RWPE2 (cell line): ENCODE data around the gene VWF.

Source experiments
- ATAC-seq: fragments of 200-7000 bp; cut with Tn5 transposase; 3 replicates; pipeline ENCODE4 v1.9.1; 2021; ENCODE audit warnings: low read depth
- DNase-seq: peaks from one replicate; pipeline ENCODE4 v3.0.0-alpha.2; 2020; ENCODE audit warnings: low spot score
- H3K27ac ChIP-seq: fragments of 450-650 bp; 2 replicates; pipeline ENCODE4 v1.5.1; 2017; ENCODE audit warnings: mild to moderate bottlenecking; ENCODE audit not compliant: poor library complexity, severe bottlenecking
- H3K27me3 ChIP-seq: fragments of 250-450 bp; sonication (Bioruptor Pico); 2 replicates; pipeline ENCODE4 v1.5.1; 2021; ENCODE audit warnings: mild to moderate bottlenecking, moderate library complexity; ENCODE audit not compliant: insufficient read depth, poor library complexity, severe bottlenecking
- H3K36me3 ChIP-seq: fragments of 250-450 bp; sonication (Bioruptor Pico); 2 replicates; pipeline ENCODE4 v1.5.1; 2020; ENCODE audit warnings: low read depth, mild to moderate bottlenecking, moderate library complexity
- H3K4me1 ChIP-seq: fragments of 250-450 bp; sonication (Bioruptor Pico); 2 replicates; pipeline ENCODE4 v1.5.1; 2021; ENCODE audit warnings: mild to moderate bottlenecking, moderate library complexity; ENCODE audit not compliant: insufficient read depth, poor library complexity, severe bottlenecking
- H3K4me3 ChIP-seq: fragments of 250-450 bp; sonication (Bioruptor Pico); 2 replicates; pipeline ENCODE4 v1.5.1; 2021; ENCODE audit warnings: mild to moderate bottlenecking, moderate library complexity; ENCODE audit not compliant: severe bottlenecking
- H3K9me3 ChIP-seq: fragments of 250-450 bp; sonication (Bioruptor Pico); 2 replicates; pipeline ENCODE4 v1.5.1; 2021; ENCODE audit warnings: mild to moderate bottlenecking, moderate library complexity; ENCODE audit not compliant: severe bottlenecking
- TF ChIP-seq, protein P1 (sequence below): fragments of 450-650 bp; IDR thresholded peaks from one replicate; pipeline ENCODE4 v1.5.1; 2017; ENCODE audit warnings: mild to moderate bottlenecking, moderate library complexity; ENCODE audit not compliant: poor library complexity, severe bottlenecking

VWF gene

DNA sequence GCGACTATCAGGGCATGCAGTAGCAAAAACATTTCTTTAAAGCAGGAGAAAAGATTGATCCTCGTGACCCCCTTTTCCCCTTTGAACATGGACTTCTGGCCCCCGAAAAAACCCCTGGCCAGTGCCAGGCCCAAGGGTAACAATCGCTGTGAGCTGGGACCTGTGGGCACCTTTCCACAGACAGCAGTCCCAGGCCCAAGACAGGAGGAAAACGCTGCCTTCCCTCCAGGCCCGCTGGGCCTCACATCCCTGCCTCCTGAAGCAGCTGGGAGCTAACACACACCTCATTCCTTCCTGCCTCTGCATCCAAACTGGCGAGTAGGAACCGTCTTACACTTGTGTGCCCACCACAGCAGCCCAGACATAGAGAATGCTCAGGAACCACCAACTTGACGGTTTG lies 1.2 kb downstream of the VWF start:
- DNase-seq = no peak
- no peaks in the 10 kb centered on the region for H3K27me3 ChIP-seq
- no peak overlapping the region for H3K27ac ChIP-seq
- no peaks in the 10 kb centered on the region for H3K36me3 ChIP-seq
- TF ChIP-seq, protein P1, sequence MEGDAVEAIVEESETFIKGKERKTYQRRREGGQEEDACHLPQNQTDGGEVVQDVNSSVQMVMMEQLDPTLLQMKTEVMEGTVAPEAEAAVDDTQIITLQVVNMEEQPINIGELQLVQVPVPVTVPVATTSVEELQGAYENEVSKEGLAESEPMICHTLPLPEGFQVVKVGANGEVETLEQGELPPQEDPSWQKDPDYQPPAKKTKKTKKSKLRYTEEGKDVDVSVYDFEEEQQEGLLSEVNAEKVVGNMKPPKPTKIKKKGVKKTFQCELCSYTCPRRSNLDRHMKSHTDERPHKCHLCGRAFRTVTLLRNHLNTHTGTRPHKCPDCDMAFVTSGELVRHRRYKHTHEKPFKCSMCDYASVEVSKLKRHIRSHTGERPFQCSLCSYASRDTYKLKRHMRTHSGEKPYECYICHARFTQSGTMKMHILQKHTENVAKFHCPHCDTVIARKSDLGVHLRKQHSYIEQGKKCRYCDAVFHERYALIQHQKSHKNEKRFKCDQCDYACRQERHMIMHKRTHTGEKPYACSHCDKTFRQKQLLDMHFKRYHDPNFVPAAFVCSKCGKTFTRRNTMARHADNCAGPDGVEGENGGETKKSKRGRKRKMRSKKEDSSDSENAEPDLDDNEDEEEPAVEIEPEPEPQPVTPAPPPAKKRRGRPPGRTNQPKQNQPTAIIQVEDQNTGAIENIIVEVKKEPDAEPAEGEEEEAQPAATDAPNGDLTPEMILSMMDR = no peak
- H3K4me1 ChIP-seq = peaks cover 7% of the 10 kb centered on the region
- H3K9me3 ChIP-seq = no peaks in the 10 kb centered on the region
- no peak for ATAC-seq
- no peak overlapping the region for H3K4me3 ChIP-seq

DNA sequence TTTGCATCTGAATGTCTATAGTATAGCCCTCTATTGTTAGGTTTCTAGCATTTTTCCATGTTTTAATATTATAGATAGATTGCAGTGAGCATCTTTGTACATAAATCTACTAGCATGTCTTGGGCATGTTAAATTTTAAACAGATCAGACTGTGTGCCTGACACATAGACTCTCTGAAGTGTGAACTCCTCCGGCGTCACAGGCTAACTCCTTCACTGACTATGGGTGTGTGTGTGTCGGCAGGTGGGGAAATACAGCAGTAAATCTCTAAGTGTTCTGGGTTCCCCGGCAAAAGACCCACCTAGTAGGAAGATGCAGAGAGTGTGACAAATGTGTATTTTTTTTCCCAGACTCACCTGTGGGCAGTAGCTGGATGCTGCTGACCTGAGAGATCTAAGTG lies 2.3 kb downstream of the VWF start:
- DNase-seq = no peak
- Histone ChIP-seq H3K4me3 (no peak overlapping the region), H3K27ac (no peak overlapping the region), H3K4me1 (peaks cover 7% of the 10 kb centered on the region), H3K27me3 (no peaks in the 10 kb centered on the region), H3K36me3 (no peaks in the 10 kb centered on the region), H3K9me3 (no peaks in the 10 kb centered on the region)
- TF ChIP-seq, protein P1 = no peak
- ATAC-seq = no peak

DNA sequence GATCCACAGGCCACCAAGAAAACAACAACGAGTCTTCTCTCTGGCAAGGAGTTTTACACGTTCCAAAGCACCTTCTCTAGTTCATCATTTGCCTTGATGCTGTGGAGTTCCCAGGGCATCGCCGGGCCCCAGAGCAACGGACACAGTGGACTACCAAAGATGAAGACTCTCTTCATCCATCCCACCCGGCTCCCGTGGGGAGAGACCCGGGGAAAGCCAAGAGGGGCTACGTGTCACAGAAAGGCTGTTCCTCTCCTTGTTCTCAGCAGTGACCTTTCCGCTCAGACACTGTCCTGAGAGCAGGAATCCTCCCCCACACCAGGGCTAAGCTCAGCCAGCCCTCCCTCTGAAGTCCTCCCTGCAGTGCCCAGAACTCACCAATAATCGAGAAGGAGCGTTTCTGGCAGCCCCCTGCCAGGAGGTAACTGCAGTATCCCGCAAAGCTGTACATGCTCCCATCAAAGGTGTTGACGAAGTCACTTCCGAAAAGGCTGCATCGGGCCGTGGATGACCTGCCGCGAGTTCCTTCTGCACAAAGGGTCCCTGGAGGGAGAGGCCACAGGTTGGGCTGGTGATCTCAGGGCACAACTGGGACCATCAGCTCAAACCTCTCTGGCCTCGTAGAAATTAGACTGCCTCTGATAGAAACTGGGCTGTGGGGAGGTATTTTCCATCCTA lies 3.5 kb downstream of the VWF start:
- Histone ChIP-seq H3K4me3 (no peak overlapping the region), H3K9me3 (no peaks in the 10 kb centered on the region), H3K4me1 (peaks cover 16% of the 10 kb centered on the region), H3K36me3 (no peaks in the 10 kb centered on the region), H3K27me3 (no peaks in the 10 kb centered on the region), H3K27ac (no peak overlapping the region)
- no peak for DNase-seq
- ATAC-seq = no peak
- TF ChIP-seq, protein P1 = no peak

DNA sequence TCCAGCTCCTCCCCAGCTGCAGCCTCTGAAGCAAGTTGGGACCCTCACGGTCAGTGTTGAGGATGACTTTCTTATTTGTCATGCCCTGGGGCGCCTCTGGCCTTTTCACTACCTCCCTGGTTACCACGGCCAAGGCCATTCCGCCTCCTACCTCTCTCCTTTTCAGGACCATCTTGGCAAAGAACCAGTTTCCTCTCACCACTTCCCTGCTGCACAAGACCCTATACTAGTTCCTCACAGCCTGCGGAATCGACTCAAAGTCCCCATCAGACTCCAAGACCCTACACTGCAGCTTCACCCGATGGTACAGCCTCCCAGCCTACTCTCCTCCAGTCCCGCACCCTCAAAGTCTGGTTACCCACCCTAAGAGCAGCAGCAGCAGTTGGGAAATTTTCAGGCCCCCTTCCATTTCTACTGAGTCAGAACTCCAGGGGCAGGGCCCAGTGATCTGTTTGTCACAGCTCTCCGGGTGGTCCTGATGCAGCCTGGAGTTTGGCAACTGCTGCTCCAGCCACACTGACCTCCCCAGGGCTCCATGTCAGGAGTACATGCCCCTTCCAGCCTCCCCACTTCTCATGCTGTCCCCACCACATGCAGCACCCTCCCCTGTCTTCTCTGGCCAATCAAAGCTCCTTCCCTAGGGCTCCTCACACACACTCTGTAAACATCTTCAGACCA lies 5.4 kb downstream of the VWF start:
- DNase-seq (no peak), ATAC-seq (no peak)
- Histone ChIP-seq H3K36me3 (no peaks in the 10 kb centered on the region), H3K4me1 (peaks cover 9% of the 10 kb centered on the region), H3K27ac (no peak overlapping the region), H3K27me3 (no peaks in the 10 kb centered on the region), H3K4me3 (no peak overlapping the region), H3K9me3 (no peaks in the 10 kb centered on the region)
- TF ChIP-seq, protein P1 = no peak

DNA sequence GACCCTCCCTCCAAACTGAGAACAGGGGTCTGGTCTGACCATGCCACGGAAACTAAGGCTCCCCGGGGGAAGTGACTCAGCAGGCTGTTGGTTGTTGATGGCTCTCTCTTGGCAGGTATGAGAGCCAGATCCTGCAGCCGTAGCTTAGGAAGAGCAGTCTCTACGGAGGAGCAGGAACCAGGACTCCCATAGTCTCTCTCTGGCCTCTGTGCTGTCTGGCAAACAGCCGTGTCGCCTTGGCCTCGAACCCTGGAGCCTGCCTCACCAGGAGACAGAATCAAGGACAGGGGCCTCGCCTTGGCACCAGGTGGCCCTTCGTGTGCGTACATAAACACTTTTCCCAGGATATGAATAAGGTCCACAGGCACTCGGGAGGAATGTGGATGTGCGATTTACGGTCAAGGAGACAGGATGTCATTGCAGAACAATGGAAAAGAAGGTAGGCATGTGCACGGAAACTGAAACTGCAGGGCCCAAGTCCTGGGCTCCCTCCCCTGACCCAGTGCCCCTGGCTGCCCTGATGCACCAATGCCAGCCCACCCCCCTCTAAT lies 7.9 kb downstream of the VWF start:
- no peak for DNase-seq
- TF ChIP-seq, protein P1 = no peak

More for the DNA sequence above, 7.9 kb downstream of the VWF start:
- Histone ChIP-seq H3K9me3 (no peaks in the 10 kb centered on the region), H3K4me1 (peaks cover 9% of the 10 kb centered on the region), H3K36me3 (no peaks in the 10 kb centered on the region), H3K27ac (peak overlapping the region; percentile 25), H3K4me3 (no peak overlapping the region), H3K27me3 (no peaks in the 10 kb centered on the region)
- peak; percentile 78 for ATAC-seq
